Brain microvascular endothelial cell (primary cell): ENCODE results near the gene GRIN2D.

Experiments
- DNase-seq: peaks from one replicate; pipeline ENCODE4 v3.0.0-alpha.2; 2020
- H3K27ac ChIP-seq: fragments of 250-450 bp; sonication (Bioruptor Pico); 2 replicates; pipeline ENCODE4 v1.5.1; 2020; ENCODE audit warnings: mild to moderate bottlenecking, moderate library complexity
- H3K27me3 ChIP-seq: fragments of 250-450 bp; sonication (Bioruptor Pico); replicated peaks from 2 replicates; pipeline ENCODE4 v1.5.1; 2020; ENCODE audit warnings: mild to moderate bottlenecking
- H3K36me3 ChIP-seq: fragments of 250-450 bp; sonication (Bioruptor Pico); replicated peaks from 2 replicates; pipeline ENCODE4 v1.5.1; 2020; ENCODE audit warnings: mild to moderate bottlenecking
- H3K4me3 ChIP-seq: 2 replicates; pipeline ENCODE4 v1.5.1; 2011; ENCODE audit warnings: low read depth, mild to moderate bottlenecking, control low read depth, low read length, moderate library complexity
- CTCF ChIP-seq: IDR thresholded peaks from 2 replicates; pipeline ENCODE4 v1.5.1; 2011; ENCODE audit warnings: low read depth, mild to moderate bottlenecking, moderate library complexity, low read length, control low read depth, inconsistent platforms; ENCODE audit errors: missing control alignments
- in situ Hi-C: cut with HindIII; loops from 2 replicates; pipeline ENCODE4 v1.10.0; 2017; ENCODE audit warnings: low sequenced_read_pairs, low pct_ligation_motif_present

GRIN2D gene

GRCh38 chr19:48415395-48415794 lies 21.9 kb downstream of the GRIN2D start:
- DNase-seq = peak; percentile 65
- in situ Hi-C loops = no loop called here
- H3K4me3 ChIP-seq = peak overlapping the region; percentile 43
- TF ChIP-seq CTCF = no peak
- no peaks in the 10 kb centered on the region for H3K27me3 ChIP-seq
- H3K27ac ChIP-seq = no peak overlapping the region
- H3K36me3 ChIP-seq = no peaks in the 10 kb centered on the region

DNA sequence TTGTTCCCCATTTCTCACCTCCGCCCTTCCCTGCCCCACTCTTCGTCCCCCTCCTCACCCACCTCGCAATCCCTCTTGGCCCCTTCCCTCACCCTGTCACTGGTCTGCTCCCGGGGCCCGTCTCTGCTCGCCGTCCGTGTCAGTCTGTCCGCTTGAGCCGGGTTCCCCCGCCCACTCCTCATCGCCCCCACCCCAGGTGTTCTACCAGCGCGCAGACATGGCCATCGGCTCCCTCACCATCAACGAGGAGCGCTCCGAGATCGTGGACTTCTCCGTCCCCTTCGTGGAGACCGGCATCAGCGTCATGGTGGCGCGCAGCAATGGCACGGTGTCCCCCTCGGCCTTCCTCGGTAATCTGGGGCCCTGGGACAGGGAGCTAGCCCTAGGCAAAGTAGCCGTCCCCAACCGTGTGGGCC lies 22.3 kb downstream of the GRIN2D start:
- no peaks in the 10 kb centered on the region for H3K27me3 ChIP-seq
- no peak for DNase-seq
- peak overlapping the region; percentile 43 for H3K4me3 ChIP-seq
- in situ Hi-C loops = no loop called here
- TF ChIP-seq CTCF = no peak
- H3K36me3 ChIP-seq = no peaks in the 10 kb centered on the region
- H3K27ac ChIP-seq = no peak overlapping the region

GRCh38 chr19:48417421-48417820 lies 24.0 kb downstream of the GRIN2D start:
- H3K36me3 ChIP-seq = no peaks in the 10 kb centered on the region
- no peaks in the 10 kb centered on the region for H3K27me3 ChIP-seq
- H3K4me3 ChIP-seq = no peak overlapping the region
- TF ChIP-seq CTCF = no peak
- in situ Hi-C loops = no loop called here
- H3K27ac ChIP-seq = no peak overlapping the region
- no peak for DNase-seq

DNA sequence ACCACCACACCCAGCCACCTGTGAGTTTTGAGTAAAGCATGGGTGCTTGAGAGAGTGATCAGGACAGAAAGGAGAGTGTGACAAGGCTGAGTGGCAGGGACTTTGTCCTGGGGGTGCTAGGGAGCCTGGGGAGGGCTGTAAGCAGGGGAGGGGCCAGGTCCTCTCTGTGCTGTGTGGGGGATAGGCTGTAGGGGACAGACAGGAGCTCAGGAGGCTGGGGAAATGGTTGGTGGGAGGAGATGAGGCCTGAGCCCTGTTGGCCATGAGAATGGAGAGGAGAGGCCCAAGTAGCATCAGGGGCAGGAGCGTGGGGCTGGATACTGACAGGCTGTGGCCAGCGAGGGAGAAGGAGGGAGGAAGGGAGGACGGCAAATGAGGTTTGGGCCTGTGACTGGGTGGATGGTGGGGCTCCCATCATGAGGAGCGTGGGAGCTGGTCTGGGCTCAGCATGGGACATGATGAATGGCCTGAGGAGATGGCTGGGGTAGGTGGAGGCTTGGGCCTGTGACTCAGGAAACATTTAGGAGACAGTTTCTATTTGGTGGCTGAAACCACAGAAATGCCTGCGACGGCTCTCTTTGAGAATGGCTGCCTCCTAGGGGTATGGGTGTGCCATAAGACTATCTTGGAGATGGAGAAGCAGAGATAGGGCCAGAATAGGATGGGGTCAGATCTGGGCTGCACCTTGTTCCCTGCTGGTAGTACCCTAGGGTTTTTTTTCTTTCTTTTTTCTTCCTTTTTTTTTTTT lies 25.0 kb downstream of the GRIN2D start:
- H3K27me3 ChIP-seq = no peaks in the 10 kb centered on the region
- TF ChIP-seq CTCF = peak; percentile 32
- no peak overlapping the region for H3K4me3 ChIP-seq
- H3K27ac ChIP-seq = no peak overlapping the region
- in situ Hi-C loops = no loop called here
- H3K36me3 ChIP-seq = no peaks in the 10 kb centered on the region
- DNase-seq = no peak

GRCh38 chr19:48419158-48419920 lies 25.9 kb downstream of the GRIN2D start:
- Histone ChIP-seq H3K27me3 (no peaks in the 10 kb centered on the region), H3K36me3 (no peaks in the 10 kb centered on the region), H3K4me3 (no peak overlapping the region), H3K27ac (no peak overlapping the region)
- TF ChIP-seq CTCF = no peak
- in situ Hi-C loops = no loop called here
- DNase-seq = peak; percentile 32
